ENCODE measurements around the gene ITSN2. TPM values are rescaled to one million over a fixed set of nuclear protein-coding genes. Genes with fewer than 3 reads are reported as not detected.
"Not testable (repeated sequence)": the region's sequence is repeated elsewhere in the genome, so short reads cannot be mapped to it uniquely, and the experiment has no call there.

ITSN2 gene
- total RNA-seq, 1 experiment from 2014 or later = 19.8 TPM

- no peak for TF ChIP-seq E2F5 (CRISPR knock-in tag; IDR thresholded peaks at IDR 0.05)
- no peak for TF ChIP-seq SOX15 (CRISPR knock-in tag; IDR thresholded peaks at IDR 0.05)
- no peak for TF ChIP-seq GABPB1 (CRISPR knock-in tag; IDR thresholded peaks at IDR 0.05)
- no peak for TF ChIP-seq FOXK1 (CRISPR knock-in tag; IDR thresholded peaks at IDR 0.05)
- TF ChIP-seq CDX4 (CRISPR knock-in tag; IDR thresholded peaks at IDR 0.05; ENCODE audit: borderline replicate concordance) = no peak
- no peak for TF ChIP-seq NR2C2 (CRISPR knock-in tag; IDR thresholded peaks at IDR 0.05)
- TF ChIP-seq MAX (CRISPR knock-in tag; IDR thresholded peaks at IDR 0.05) = no peak
- no peak for TF ChIP-seq NFATC4 (CRISPR knock-in tag; IDR thresholded peaks at IDR 0.05)
- TF ChIP-seq ZBTB43 (CRISPR knock-in tag; IDR thresholded peaks at IDR 0.05) = no peak
- TF ChIP-seq E2F4 (CRISPR knock-in tag; IDR thresholded peaks at IDR 0.05; ENCODE audit: borderline replicate concordance, low read depth) = no peak
- TF ChIP-seq ESRRA (CRISPR knock-in tag; IDR thresholded peaks at IDR 0.05; ENCODE audit: borderline replicate concordance) = no peak
These were observed 48.8 kb upstream of the ITSN2 start (continued) for GRCh38 chr2:24409171-24409570.

- POLR2A ChIA-PET; H3K4me1 Mint-ChIP-seq; DNase-seq (ENCODE audit: low spot score); H3K4me3 Mint-ChIP-seq; H3K27ac Mint-ChIP-seq; ATAC-seq; H3K36me3 Mint-ChIP-seq; H3K27me3 Mint-ChIP-seq (ENCODE audit: low read depth); H3K9me3 Mint-ChIP-seq: not testable (repeated sequence)
- CTCF ChIA-PET = interaction anchor here (1.1 to 2.8 kb wide), 3 partner anchors 15 to 418 kb away, joined by 4 to 26 read pairs (median 5); no protein-coding TSS in a partner anchor
These were observed 48.4 kb upstream of the ITSN2 start for GRCh38 chr2:24408704-24409103.

GRCh38 chr2:24404491-24404921 is 44.2 kb upstream of the ITSN2 start:
- POLR2A ChIA-PET = interaction anchor here (0.6 kb wide), 1 partner anchor 856 kb away, joined by 4 read pairs; no protein-coding TSS in a partner anchor
- Mint-ChIP-seq H3K27me3 (ENCODE audit: low read depth) (peaks cover 13% of the 10 kb centered on the region), H3K27ac (no peak overlapping the region), H3K4me1 (peaks cover 14% of the 10 kb centered on the region), H3K9me3 (no peaks in the 10 kb centered on the region), H3K4me3 (no peak overlapping the region), H3K36me3 (no peaks in the 10 kb centered on the region)
- CTCF ChIA-PET = no interaction called here
- ATAC-seq (no peak), DNase-seq (ENCODE audit: low spot score) (no peak)
- TF ChIP-seq ZBTB21 (CRISPR knock-in tag; IDR thresholded peaks at IDR 0.05; ENCODE audit: borderline replicate concordance) (no peak), E2F4 (CRISPR knock-in tag; IDR thresholded peaks at IDR 0.05; ENCODE audit: borderline replicate concordance, low read depth) (no peak), MLX (CRISPR knock-in tag; IDR thresholded peaks at IDR 0.05) (no peak), JAZF1 (CRISPR knock-in tag; IDR thresholded peaks at IDR 0.05) (no peak), ATF3 (CRISPR knock-in tag; conservative IDR thresholded peaks at IDR 0.05) (no peak), TCF7 (CRISPR knock-in tag; IDR thresholded peaks at IDR 0.05; ENCODE audit: low read depth) (no peak), ZNF281 (CRISPR knock-in tag; IDR thresholded peaks at IDR 0.05) (no peak), ATF6 (CRISPR knock-in tag; IDR thresholded peaks at IDR 0.05) (no peak), ZNF425 (CRISPR knock-in tag; conservative IDR thresholded peaks at IDR 0.05) (no peak)

All from WTC11 (cell line).